Stromal cell of bone marrow (primary cell): ENCODE data around the gene TGFBR2.

ENCODE experiments used
- DNase-seq: peaks from one replicate; pipeline ENCODE4 v3.0.0-alpha.2; 2012; ENCODE audit warnings: low read depth

The TGFBR2 gene

DNA sequence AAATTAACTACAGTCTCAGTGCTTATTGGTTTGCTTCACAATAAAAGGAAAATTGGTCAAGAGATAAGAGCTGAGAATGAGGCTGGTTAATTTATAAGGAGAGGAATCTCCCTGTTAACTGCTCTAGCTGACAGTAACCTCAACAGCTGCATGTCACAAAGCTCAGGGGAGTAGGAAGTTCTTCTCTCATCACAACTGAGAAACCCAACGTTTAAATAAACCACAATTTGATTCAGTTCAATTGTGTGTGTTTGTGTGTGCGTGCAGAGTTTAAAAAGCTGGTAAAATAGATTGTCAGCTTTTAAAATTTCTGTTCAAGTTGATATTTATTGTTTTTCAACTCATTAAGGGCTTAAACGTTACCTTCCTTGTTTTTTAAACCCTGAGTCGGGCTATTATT is 3.5 kb upstream of the TGFBR2 start:
- DNase-seq = no peak

DNA sequence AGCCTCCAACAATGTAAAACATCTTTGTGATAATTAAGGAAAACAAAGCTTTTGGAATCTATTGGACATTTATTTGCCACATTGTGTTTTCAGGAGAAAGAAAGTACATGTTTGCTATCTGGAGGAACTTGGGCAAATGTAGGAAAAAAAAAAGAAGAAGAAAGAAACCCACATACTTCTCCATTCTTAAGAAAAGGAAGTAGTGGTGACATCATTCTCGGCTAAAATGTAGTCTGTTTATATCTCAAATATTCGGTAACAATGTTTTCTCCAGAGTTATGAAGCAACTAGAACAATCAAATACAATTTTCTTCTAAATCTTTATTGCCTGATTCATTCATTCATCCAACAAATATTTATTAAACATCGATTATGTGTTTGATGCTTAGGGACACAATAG is 2.3 kb upstream of the TGFBR2 start:
- no peak for DNase-seq

DNA sequence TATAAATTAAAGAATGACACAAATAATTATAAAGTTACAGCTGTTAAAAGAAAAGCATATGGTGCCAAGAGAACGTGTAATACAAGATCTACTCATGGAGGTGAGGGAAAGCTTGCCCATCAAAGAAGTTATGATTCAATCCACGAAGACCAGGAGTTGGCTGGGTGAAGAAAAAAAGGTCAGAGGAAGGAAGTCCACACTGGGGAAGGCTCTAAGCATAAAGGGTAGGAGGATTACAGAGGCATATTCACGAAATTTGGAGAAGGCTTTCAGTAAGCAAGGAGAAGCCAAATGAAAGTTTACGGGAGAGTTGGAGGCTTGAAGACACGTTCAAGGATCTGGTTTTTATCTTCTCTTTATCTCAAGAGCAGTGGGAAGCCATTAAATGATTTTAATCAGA is 1.8 kb upstream of the TGFBR2 start:
- DNase-seq = no peak

DNA sequence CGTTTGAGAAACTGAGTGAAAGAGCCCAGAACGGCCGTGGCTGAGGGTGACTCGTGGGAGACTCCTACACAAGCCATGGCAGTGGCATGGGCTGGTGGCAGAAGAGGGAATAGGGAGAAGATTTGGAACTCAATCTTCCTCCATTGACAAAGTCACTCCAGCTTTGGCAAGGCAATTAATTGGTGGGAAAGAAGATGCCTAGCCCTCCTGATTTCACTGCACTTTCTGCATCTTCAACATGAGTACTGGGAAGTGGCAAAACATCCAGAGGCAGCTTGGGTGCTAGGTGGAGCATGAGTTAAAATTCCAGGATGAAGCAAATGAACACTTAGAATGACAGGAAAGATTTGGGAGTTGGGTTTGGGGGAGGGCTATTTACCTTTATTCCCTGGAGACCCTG is 1.4 kb upstream of the TGFBR2 start:
- DNase-seq = no peak

DNA sequence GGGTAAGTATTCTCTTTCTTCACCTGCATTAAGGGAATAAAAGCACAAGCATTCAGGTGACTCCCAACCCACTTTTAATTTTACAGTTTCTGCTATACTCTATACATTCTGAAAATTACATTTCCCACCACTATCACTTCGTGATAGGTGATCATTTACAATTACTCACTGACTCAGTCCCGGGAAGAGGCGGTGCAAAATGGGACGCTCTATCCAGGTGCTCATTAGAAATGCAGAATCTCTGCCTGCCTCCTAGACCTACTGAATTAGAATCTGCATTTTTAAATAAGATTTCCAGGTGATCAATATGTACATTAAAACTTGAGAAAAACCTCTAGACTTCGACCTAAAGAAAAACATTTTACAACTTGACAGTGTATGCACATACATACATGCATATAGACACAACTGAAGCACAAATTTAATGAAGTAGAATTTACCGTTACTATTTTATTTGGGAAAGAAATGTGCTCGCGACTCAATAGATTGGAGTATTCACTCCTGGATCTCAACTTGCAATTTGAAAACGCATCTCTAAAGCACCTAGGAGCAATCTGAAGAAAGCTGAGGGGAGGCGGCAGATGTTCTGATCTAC is 598 bp upstream of the TGFBR2 start:
- DNase-seq = no peak

DNA sequence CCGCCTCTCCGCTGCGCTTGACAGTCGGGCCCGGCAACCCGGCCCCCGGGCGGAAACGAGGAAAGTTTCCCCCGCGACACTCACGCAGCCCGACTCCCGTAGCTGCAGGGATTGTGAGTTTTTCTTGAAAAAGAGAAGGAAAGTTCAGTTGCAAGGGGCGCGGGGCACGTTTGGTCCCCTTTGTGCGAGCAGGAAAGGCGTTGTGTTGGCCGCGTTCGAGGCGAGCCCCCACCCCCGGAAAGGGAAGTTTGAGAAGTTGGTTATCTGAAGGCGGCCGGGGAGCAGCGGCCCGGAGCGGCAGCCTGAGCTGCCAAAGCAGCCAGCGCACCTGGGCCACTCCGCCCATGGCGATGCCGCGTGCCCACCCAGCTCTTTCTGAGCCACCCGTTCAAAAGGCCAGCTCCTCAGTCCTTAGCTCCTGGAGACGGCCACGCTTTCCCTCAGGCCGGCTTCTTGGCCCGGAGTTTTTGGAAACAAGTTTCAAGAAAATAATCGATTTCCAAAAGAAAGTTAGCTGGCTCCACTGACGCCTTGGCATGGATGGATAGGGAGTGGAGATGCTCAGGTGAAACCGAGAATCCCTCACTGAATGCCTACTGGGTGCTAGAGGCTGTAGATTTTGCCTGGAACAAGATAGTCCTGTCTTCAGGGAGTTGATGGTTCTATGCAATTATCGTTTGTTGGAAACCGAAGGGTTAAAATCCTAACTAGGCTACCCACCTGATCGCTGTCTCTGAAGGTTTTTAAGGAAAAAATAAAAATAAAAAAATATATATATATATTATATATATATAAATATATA is 832 bp downstream of the TGFBR2 start:
- DNase-seq = no peak

DNA sequence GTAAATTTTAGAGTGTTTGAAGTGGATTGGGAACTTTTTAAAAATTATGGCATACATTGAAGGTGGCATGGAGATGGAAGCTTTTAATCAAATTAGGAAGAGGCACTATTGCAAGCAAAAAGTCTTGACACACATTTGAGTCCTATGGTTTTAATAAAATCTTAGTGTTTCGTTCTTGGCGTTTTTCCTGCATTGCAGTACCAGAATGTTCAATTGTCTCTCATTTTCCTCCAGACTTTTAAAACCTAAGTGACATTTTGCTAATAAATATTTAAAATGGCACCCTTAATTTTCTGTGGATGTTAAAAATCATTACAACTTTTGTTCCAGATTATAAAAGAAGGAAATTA is 2.2 kb downstream of the TGFBR2 start:
- DNase-seq = no peak

DNA sequence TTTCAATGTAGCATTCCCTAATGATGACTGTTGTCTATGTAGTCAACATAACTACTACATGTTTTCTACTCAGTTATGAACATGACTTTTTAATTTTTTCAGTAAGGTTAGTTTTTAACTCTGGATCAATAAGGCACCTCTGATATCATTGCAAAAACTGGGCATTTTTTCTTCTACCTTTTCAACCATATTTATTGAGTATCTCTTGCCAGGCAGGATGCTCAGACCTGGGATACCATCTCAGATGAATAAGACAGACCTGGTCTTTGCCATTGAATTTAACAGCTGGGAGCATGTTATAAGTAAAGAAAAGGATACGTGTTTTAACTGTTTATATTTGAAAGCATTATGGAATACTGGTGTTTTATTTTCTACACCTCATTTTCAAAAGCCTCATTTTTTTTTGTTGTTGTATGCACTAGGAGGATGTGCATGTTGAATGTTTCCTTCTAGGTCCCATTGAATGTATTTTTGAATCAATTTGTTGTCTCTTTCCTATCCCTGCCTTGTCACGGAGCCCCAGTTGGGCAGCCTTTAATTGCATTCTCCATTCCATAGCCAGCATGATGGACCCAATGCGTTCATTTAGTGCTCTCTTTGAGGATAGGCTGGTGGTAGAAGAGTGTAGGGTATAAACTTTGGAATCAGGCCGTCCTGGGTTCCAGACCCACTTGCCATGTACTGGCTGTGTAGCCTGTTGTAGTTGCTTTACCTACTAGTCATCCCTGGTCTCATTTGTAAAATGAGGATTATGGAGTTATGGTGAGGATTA is 3.7 kb downstream of the TGFBR2 start:
- DNase-seq = no peak

DNA sequence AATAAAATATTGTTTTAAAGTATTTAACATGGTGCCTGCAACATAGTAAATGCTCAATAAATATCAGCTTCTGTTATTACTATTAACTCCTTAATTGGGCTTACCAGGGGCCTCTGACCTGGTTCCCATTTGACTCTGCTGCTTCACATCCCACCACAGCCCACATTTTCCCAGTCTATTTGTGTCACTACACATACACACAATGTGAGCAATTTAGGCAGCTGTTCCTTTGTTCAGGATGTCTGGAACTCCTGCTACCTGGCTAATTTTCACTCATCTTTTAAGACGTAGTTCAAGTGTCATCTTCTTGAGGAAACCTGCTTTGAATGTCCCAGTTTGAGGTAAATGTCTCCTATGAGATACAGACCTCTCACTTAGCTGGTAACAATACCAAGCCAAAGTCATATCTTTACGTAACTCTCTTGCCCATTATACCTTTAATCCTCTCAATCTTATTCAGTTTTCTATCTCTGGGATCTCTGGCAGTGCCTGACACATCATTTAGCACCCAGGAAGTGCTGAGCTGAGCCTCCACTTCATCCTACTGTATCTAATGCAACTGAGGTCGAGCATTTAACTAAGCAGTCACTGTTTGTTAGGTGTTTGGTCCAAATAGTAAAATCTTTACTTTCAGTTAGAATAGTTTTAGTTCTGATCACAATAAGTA is 4.4 kb downstream of the TGFBR2 start:
- DNase-seq = no peak

DNA sequence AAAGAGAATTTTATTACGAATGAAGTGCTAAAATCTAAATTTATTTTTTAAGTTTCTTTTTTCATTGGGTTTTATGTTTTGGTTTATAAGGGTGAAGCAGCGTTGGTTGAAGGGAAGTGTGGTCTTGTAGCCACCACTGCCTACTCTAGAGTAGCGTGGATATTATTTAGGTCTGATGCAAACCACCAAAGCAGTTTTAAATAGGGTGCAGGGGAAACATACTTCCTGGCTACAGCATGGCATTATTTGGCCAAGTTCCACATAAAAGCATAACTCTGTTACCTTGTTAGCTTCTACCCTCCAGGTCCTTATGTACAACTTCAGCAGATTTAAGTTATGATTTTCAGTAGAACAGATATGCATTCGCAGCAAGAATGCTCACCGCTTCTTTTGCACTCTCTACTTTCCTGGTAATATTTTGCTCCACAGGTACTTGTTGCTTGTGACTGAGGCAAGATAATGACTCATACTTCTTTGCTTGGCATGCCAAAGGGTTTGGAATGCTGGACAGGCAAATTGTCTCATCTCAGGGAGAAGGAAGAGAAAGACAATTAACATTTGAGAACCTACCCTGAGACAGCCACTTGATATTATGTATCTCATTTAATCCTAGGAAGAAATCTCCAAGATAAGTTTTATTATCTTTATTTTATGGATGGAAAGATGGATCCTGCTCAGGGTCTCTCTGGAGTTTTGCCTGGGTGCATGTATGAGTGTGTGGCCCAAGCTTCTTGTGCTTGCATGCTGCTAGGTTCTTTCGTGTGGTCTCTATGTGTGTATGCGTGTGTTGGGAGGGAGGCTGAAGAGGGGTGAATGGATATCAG is 5.4 kb downstream of the TGFBR2 start:
- DNase-seq = no peak

DNA sequence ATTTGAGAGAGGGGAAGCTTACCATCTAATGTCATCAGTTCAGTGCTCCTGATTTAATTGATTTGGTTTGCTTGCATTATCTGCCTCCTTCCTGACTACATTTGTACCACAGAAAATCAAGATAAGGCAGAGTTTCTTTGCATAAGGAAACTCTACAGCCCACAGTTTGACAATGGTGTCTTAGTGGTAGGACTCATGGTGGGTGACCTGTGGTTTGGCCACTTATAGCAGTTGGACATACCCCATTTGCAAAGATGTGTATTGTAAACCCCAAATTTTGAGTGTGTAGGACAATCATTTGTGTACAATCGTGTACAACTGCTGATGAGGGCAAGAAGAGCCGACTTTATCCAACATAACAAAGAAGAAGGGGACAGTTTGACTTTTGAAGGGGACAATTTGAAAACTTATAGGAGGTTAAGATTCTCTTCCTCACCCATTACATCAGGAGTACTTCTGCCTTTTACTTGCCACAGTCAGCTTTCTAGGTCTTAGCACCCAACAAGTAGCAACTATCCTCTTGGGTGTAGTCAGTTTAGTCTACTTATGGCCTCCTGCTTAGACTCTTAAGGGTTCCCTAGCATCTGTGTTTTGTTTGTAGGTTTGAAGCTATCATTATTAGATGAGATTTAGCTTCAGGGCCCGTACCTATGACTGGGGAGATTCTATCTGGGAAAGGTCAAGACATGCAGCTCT is 6.2 kb downstream of the TGFBR2 start:
- no peak for DNase-seq

DNA sequence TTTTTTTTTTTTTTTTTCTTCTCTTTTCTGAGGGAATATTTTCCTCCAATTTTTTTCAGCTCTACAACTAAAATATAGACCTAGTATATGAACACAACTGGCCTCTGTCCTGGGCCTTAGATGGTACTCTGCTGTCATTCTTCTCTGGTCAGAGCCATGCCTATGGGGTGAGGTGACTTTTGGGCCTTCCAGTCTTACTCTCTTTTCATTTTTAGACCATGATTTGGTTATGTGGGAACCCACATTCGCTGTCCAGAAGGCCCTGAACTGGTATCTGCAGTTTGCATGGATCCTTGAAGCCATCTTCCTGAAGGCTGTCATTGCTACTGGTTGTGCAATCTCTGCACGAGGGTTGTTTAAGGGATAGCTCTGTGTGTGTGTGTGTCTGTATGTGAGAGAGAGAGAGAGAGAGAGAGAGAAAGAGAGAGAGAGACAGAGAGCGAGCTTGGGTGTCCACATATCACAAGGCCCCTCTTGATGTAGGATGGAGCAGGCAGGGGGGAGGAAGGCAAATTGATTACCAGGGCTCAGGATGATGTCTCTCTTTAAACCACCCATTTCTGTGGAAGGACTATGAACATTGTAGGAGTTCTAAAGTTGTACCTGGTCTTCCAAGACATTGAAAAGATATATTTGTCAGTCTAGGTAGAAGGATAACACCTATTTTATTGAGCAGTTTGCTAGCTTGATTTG is 6.9 kb downstream of the TGFBR2 start:
- DNase-seq = no peak

DNA sequence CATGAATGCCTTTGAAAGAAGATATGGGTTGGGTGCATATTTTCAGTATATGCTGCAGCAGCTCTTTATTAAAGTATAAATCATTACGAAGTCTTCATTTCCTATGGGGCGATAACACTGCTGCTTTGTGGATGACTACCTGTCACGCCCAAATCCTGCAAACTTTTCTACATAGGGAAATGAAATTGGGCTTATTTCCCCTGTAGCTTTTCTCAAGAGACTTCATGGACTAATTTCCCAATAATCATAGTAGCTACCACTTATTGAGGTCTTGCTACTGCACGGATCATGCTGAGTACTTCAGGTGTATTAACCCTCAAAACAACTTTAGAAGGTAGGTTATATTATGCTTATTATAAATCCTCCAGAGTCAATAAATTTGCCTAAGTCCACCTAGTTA is 8.0 kb downstream of the TGFBR2 start:
- DNase-seq = no peak

DNA sequence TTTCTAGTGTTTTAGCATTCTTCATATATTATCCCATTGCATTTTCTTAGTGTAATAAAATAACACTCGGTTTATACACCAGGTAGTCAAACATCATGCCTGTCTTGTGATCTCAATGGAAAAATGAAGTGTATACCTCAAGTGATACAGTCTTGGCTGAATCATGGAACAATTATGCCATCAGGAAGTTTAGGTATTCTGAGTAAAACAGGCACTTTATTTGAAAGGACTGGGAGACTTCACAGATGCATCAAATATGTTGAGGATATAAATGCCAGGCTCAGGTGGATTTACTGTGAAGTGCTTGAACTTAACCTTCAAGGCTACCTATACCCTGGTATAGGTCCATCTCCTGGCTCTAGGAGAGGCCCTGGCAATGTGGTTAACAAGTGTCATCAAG is 8.5 kb downstream of the TGFBR2 start:
- DNase-seq = no peak

DNA sequence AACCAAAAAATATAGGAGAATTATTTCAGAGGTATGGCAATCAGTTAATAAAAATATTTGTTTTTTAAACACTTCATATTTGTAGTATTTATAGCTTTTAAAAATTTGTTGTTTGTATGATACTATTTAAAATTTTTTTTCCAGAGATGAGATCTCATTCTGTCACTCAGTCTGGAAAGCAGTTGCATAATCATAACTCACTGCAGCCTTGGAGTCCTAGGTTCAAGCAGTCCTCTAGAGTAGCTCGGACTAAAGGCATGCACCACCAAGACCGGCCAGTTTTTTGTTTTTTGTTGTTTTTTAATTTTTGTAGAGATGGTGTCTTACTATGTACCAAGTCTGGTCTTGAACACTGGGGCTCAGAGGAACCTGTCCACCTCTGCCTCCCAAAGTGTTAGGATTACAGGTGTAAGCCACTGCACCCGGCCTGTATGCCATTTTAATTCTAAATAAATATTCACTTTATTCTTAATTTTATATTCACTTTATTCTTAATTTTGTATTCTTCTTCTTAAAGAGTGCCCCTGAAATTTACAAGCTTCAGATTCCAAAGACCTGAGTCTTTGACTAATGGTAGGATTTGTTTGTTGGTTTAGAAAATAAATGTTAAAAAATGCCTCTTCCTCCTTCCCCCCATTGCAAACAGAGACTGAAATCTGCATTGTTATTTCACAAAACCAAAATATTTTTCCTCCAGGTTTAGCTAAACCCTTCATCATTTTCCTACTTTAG is 9.4 kb downstream of the TGFBR2 start:
- DNase-seq = no peak

DNA sequence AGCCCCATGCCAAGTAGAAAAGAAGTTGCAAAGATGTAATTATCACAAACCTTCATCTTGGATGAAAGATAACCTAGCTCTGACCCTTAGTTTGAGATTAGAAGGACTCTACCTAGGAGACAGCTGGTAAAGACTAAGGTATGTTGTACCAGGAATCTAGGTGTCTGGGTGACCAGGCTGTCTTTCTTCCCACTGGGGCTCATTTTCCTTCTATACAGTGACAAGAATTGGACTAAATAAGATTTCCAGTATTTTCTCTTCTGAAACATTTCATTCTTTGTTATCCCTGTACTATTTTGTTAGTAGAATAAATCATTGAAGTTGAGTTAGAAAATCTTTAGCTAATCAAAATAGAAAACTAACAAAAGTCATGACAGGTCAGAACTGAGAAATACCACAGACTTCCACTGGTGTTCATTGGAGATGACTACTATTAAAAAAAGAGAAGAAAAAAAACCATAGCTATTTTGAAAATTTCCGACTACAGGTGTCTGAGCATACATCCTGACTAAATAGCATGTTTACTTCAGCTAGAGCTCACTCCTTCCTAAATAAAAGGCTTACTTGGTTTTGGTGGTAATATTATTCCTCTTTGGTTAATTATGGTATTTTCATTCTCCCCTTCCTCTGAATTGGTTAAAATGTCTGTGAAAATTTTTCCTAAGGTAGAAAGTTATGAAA is 10.1 kb downstream of the TGFBR2 start:
- DNase-seq = no peak

DNA sequence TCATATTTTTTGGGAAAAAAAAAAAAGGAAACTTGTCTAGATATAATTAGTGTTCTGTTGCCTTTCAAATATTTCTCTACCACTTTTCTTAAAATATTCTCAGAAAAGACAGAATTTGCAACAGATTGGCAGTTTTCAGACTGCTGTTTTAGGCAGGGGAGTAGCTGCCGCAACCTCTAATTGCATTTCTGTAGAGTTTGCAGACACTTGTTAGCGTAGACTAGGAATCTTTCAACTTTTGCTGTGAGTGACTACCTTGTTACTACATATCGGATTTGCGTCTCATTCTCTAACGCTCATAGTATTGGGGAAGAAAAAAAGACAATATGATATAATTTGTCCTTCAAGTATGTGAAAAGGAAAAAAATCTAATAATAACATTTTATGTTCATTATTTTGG is 10.7 kb downstream of the TGFBR2 start:
- DNase-seq = no peak

DNA sequence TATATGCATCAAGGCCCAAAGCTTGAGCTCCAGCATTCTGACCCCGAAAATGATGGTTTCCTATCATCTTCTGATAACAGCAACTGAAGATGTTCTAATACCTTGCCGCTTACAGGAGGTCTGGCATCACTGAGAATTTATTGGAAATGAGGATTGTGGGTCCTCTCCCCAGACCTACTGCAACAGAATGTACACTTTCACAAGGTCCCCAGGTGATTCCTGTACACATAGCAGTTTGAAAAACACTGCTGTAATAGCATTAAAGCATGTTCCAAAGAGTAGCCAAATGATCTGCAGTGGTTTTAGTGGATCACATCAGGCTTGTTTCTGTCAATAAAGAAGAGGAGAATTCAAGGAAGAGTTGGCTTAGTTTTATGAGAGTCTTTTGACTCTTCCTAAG is 11.3 kb downstream of the TGFBR2 start:
- no peak for DNase-seq

DNA sequence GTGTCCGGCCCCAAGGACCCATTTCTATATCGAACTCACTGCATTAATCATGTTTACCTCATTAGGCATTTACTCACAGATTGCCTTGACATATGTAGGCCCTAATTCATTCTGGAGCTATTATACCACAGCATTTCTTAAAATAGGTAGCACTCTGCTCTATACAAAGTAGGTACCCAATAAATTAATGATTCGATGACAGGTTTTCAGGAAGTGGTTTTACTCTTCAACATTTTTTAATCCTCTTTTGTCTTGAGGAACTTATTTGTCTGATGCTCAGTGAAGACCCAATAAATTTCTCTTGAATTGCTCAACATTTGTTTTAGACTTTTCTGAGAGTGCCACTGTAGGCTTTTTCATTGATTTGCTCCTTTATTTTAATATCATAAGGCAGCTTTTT is 12.1 kb downstream of the TGFBR2 start:
- no peak for DNase-seq
